HepG2 (cell line): ENCODE data around the gene GUCY2D. TPM values are rescaled to one million over a fixed set of nuclear protein-coding genes. Genes with fewer than 3 reads are reported as not detected.
A peak's percentile ranks its signal among the peaks of the same experiment; 100 is the strongest.

ENCODE experiments used
- ATF1 ChIP-seq: IDR thresholded peaks from 2 replicates; pipeline ENCODE4 v1.6.1; 2016; ENCODE audit warnings: mild to moderate bottlenecking, control low read depth
- E2F2 ChIP-seq: sonication (generic); formaldehyde crosslinking; IDR thresholded peaks from 2 replicates; pipeline ENCODE4 v1.4.0; 2020; ENCODE audit warnings: missing genetic modification reagents, borderline replicate concordance
- FLYWCH1 ChIP-seq: sonication (generic); formaldehyde crosslinking; IDR thresholded peaks from 2 replicates; pipeline ENCODE4 v1.8.1; 2023; ENCODE audit warnings: mild to moderate bottlenecking, missing genetic modification reagents
- FOSL2 ChIP-seq: sonication (generic); formaldehyde crosslinking; IDR thresholded peaks from 2 replicates; pipeline ENCODE4 v1.4.0; 2020; ENCODE audit warnings: missing genetic modification reagents
- FOXK1 ChIP-seq: sonication (generic); formaldehyde crosslinking; IDR thresholded peaks from 2 replicates; pipeline ENCODE4 v1.4.0; 2020; ENCODE audit warnings: low read depth, missing genetic modification reagents, borderline replicate concordance
- HOXA7 ChIP-seq: sonication (generic); formaldehyde crosslinking; IDR thresholded peaks from 2 replicates; pipeline ENCODE4 v1.8.1; 2022; ENCODE audit warnings: mild to moderate bottlenecking, missing genetic modification reagents, moderate library complexity
- KAT8 ChIP-seq: IDR thresholded peaks from 2 replicates; pipeline ENCODE4 v1.6.1; 2016; ENCODE audit warnings: missing genetic modification reagents, missing compliant biosample characterization
- MEIS1 ChIP-seq: sonication (generic); formaldehyde crosslinking; IDR thresholded peaks from 2 replicates; pipeline ENCODE4 v1.9.0; 2021; ENCODE audit warnings: mild to moderate bottlenecking, missing genetic modification reagents, moderate library complexity, borderline replicate concordance
- SP1 ChIP-seq, 2 experiments: fragments of 450-650 bp in 1 of 2; sonication (generic) in 1 of 2; formaldehyde crosslinking in 1 of 2; IDR thresholded peaks; 2 replicates each; pipeline versions ENCODE4 v1.4.0 to v1.6.1; 2016 to 2020; ENCODE audit warnings: missing genetic modification reagents in 1 of 2
- TGIF2 ChIP-seq: IDR thresholded peaks from 2 replicates; pipeline ENCODE4 v1.6.1; 2016; ENCODE audit warnings: control low read depth, missing compliant biosample characterization
- YY1 ChIP-seq: IDR thresholded peaks from 2 replicates; pipeline ENCODE4 v1.6.1; 2011; ENCODE audit warnings: low read length, low read depth, moderate library complexity, mild to moderate bottlenecking; ENCODE audit not compliant: insufficient read depth, insufficient replicate concordance
- ZBTB8A ChIP-seq: sonication (generic); formaldehyde crosslinking; IDR thresholded peaks from 2 replicates; pipeline ENCODE4 v1.4.0; 2020; ENCODE audit warnings: mild to moderate bottlenecking, low read depth, missing genetic modification reagents, borderline replicate concordance
- ZFP1 ChIP-seq: IDR thresholded peaks from 2 replicates; pipeline ENCODE4 v1.6.1; 2016
- ZNF251 ChIP-seq: sonication (generic); formaldehyde crosslinking; IDR thresholded peaks from 2 replicates; pipeline ENCODE4 v1.9.0; 2021; ENCODE audit warnings: mild to moderate bottlenecking, missing genetic modification reagents
- ZNF260 ChIP-seq: sonication (generic); formaldehyde crosslinking; IDR thresholded peaks from 2 replicates; pipeline ENCODE4 v1.4.0; 2020; ENCODE audit warnings: missing genetic modification reagents, low read depth, mild to moderate bottlenecking, borderline replicate concordance
- ZNF331 ChIP-seq: sonication (generic); formaldehyde crosslinking; IDR thresholded peaks from 2 replicates; pipeline ENCODE4 v1.4.0; 2020; ENCODE audit warnings: missing genetic modification reagents
- ZNF512B ChIP-seq: sonication (generic); formaldehyde crosslinking; IDR thresholded peaks from 2 replicates; pipeline ENCODE4 v1.5.1; 2020; ENCODE audit warnings: missing genetic modification reagents, mild to moderate bottlenecking, borderline replicate concordance
- ZNF547 ChIP-seq: sonication (generic); formaldehyde crosslinking; IDR thresholded peaks from 2 replicates; pipeline ENCODE4 v1.5.1; 2020; ENCODE audit warnings: mild to moderate bottlenecking, missing genetic modification reagents
- ZNF614 ChIP-seq: IDR thresholded peaks from 2 replicates; pipeline ENCODE4 v1.6.1; 2018; ENCODE audit warnings: missing biosample characterization, missing genetic modification reagents, inconsistent platforms, borderline replicate concordance
- ZNF670 ChIP-seq: sonication (generic); formaldehyde crosslinking; IDR thresholded peaks from 2 replicates; pipeline ENCODE4 v1.8.0; 2022; ENCODE audit warnings: mild to moderate bottlenecking, missing genetic modification reagents, borderline replicate concordance
- ZNF710 ChIP-seq: sonication (generic); formaldehyde crosslinking; IDR thresholded peaks from 2 replicates; pipeline ENCODE4 v1.5.0; 2020; ENCODE audit warnings: mild to moderate bottlenecking, missing genetic modification reagents, borderline replicate concordance
- ZUFSP ChIP-seq: sonication (generic); formaldehyde crosslinking; IDR thresholded peaks from 2 replicates; pipeline ENCODE4 v1.9.0; 2021; ENCODE audit warnings: missing genetic modification reagents, mild to moderate bottlenecking, borderline replicate concordance
- polyA plus RNA-seq, 8 experiments: library from polyadenylated mRNA; depleted of rRNA in 3 of 8; stranded (reverse) in 7 of 8; unstranded in 1 of 8; fragments of >200 nt; fragmentation: Illumina TruSeq in 4 of 8; extraction: Trizol in 4 of 8; gene quantifications; 2 replicates each; pipeline versions ENCODE4 v1.2.1 to v1.2.3, GENCODE V29; 2011 to 2016; ENCODE audit warnings: low read depth in 4 of 8, missing spikeins in 1 of 8, mixed read lengths in 1 of 8; ENCODE audit not compliant: insufficient read depth in 1 of 8
- total RNA-seq, 5 experiments: library from RNA; depleted of rRNA; stranded (reverse); fragments of >200 nt; fragmentation: Illumina TruSeq; extraction: Trizol; gene quantifications; 2 replicates each; pipeline ENCODE4 v1.2.3, GENCODE V29; 2016; ENCODE audit warnings: low read depth in 1 of 5

The GUCY2D gene
- total and polyA plus RNA-seq, 2 of the 13 experiments (the other 11 are each of a cell fraction or from before 2014, with no cell fraction given) = not detected

GRCh38 chr17:8056232-8056975 lies 54.0 kb downstream of the GUCY2D start (continued):
- peak; percentile 61; the same call in 1 of the 2 replicates for TF ChIP-seq ZNF710 (CRISPR knock-in tag)
- TF ChIP-seq ZNF512B = no peak
- peak; percentile 67; the same call in 1 of the 2 replicates for TF ChIP-seq ZNF331
- TF ChIP-seq E2F2 (CRISPR knock-in tag) = no peak
- TF ChIP-seq ZNF547 (CRISPR knock-in tag) = no peak
- TF ChIP-seq TGIF2 (CRISPR knock-in tag) = peak; percentile 50; the same call in 1 of the 2 replicates
- TF ChIP-seq ZUFSP (CRISPR knock-in tag) = no peak
- TF ChIP-seq ZNF251 (CRISPR knock-in tag) = no peak
- TF ChIP-seq FOXK1 (CRISPR knock-in tag) = 0 out of 2 replicates have a peak, but pooled peaks have one; percentile 22
- no peak for TF ChIP-seq FLYWCH1 (CRISPR knock-in tag)
- TF ChIP-seq FOSL2 (CRISPR knock-in tag) = peak; percentile 66
- 0 out of 2 replicates have a peak, but pooled peaks have one; percentile 17 for TF ChIP-seq MEIS1
- 0 out of 2 replicates have a peak, but pooled peaks have one; percentile 34 for TF ChIP-seq ZNF614 (CRISPR knock-in tag)
- TF ChIP-seq ZFP1 (CRISPR knock-in tag) = no peak
- TF ChIP-seq ZBTB8A (CRISPR knock-in tag) = no peak
- no peak for TF ChIP-seq YY1
- TF ChIP-seq KAT8 (CRISPR knock-in tag) = no peak
- TF ChIP-seq ZNF670 (CRISPR knock-in tag) = no peak
- TF ChIP-seq ATF1 (CRISPR knock-in tag) = peak; percentile 90
- TF ChIP-seq HOXA7 (CRISPR knock-in tag) = no peak
- no peak for TF ChIP-seq SP1 (IDR thresholded peaks at IDR 0.05)
- TF ChIP-seq SP1 (CRISPR knock-in tag; IDR thresholded peaks at IDR 0.05) = peak; percentile 39; the same call in 1 of the 2 replicates
- TF ChIP-seq ZNF260 = no peak
